ENCODE measurements around the gene CDYL2.
A peak's percentile ranks its signal among the peaks of the same experiment; 100 is the strongest.

Gene CDYL2

GRCh38 chr16:80612461-80613017 lies 191.9 kb downstream of the CDYL2 start:
- Histone ChIP-seq H2AK5ac (ENCODE audit: low read depth, low read length) (no peak overlapping the region), H3K4me2 (ENCODE audit: insufficient read depth, low read length, poor library complexity, severe bottlenecking) (no peak overlapping the region), H3K27ac (replicated peaks; ENCODE audit: low read length) (no peak overlapping the region), H2AFZ (ENCODE audit: low read length) (no peak overlapping the region), H3K9me3 (replicated peaks in 1 of 2; ENCODE audit: control insufficient read depth in 2 of 2, insufficient read depth in 1 of 2, low read depth in 1 of 2, low read length in 2 of 2) (peaks cover 0 to 4% of the 10 kb centered on the region in 2 donors), H3K4me1 (ENCODE audit: control insufficient read depth in 2 of 2, insufficient read depth in 1 of 2, low read depth in 1 of 2, low read length in 2 of 2) (peaks cover 0 to 3% of the 10 kb centered on the region in 2 donors), H3K27me3 (ENCODE audit: control insufficient read depth in 3 of 3, insufficient read depth in 3 of 3, low read depth in 1 of 3, low read length in 3 of 3) (no peaks in the 10 kb centered on the region), H3K79me1 (ENCODE audit: low read depth, low read length) (no peaks in the 10 kb centered on the region), H4K91ac (ENCODE audit: low read depth, low read length, poor library complexity) (no peak overlapping the region), H2BK15ac (ENCODE audit: low read length) (no peak overlapping the region), H4K8ac (ENCODE audit: low read depth, low read length) (no peak overlapping the region), H3K4ac (ENCODE audit: low read length) (no peak overlapping the region), H3K9ac (ENCODE audit: low read depth, low read length, poor library complexity) (no peak overlapping the region), H3K4me3 (ENCODE audit: low read length in 2 of 2) (no peak overlapping the region), H2BK5ac (ENCODE audit: low read length) (no peak overlapping the region), H3K36me3 (replicated peaks in 1 of 2; ENCODE audit: control insufficient read depth in 2 of 2, insufficient read depth in 2 of 2, low read length in 2 of 2) (no peaks in the 10 kb centered on the region), H3K23ac (ENCODE audit: low read depth, low read length, poor library complexity) (no peak overlapping the region), H3K18ac (ENCODE audit: low read length) (no peak overlapping the region), H2BK12ac (ENCODE audit: low read length) (no peak overlapping the region), H2BK120ac (ENCODE audit: low read depth, low read length) (no peak overlapping the region), H3K14ac (ENCODE audit: low read length) (no peak overlapping the region)
- no peak for DNase-seq (ENCODE audit: low spot score)
- WGBS, 2 donors (ENCODE audit: extremely low coverage in 2 of 2, insufficient read length in 2 of 2, insufficient replicate concordance in 1 of 2), result no CpG with 5 or more reads among the region's 13 CpGs

- H4K91ac ChIP-seq (ENCODE audit: low read depth, low read length, poor library complexity), result no peak overlapping the region
- H3K79me1 ChIP-seq (ENCODE audit: low read depth, low read length), result no peaks in the 10 kb centered on the region
- WGBS, 2 donors (ENCODE audit: extremely low coverage in 2 of 2, insufficient read length in 2 of 2, insufficient replicate concordance in 1 of 2), result no CpG with 5 or more reads among the region's 11 CpGs
- no peak overlapping the region for H2BK15ac ChIP-seq (ENCODE audit: low read length)
- no peak overlapping the region for H3K14ac ChIP-seq (ENCODE audit: low read length)
- no peak overlapping the region for H2AFZ ChIP-seq (ENCODE audit: low read length)
- no peak overlapping the region for H3K4ac ChIP-seq (ENCODE audit: low read length)
- no peak overlapping the region for H3K4me2 ChIP-seq (ENCODE audit: insufficient read depth, low read length, poor library complexity, severe bottlenecking)
- no peak overlapping the region for H2BK120ac ChIP-seq (ENCODE audit: low read depth, low read length)
- no peak overlapping the region for H3K23ac ChIP-seq (ENCODE audit: low read depth, low read length, poor library complexity)
- no peak for DNase-seq (ENCODE audit: low spot score)
- no peak overlapping the region for H3K9ac ChIP-seq (ENCODE audit: low read depth, low read length, poor library complexity)
- H2BK5ac ChIP-seq (ENCODE audit: low read length), result no peak overlapping the region
- H4K8ac ChIP-seq (ENCODE audit: low read depth, low read length), result no peak overlapping the region
- no peak overlapping the region for H2AK5ac ChIP-seq (ENCODE audit: low read depth, low read length)
- no peak overlapping the region for H2BK12ac ChIP-seq (ENCODE audit: low read length)
- no peak overlapping the region for H3K18ac ChIP-seq (ENCODE audit: low read length)
- H3K27ac ChIP-seq (replicated peaks; ENCODE audit: low read length), result no peak overlapping the region
- no peaks in the 10 kb centered on the region for H3K27me3 ChIP-seq (ENCODE audit: control insufficient read depth in 3 of 3, insufficient read depth in 3 of 3, low read depth in 1 of 3, low read length in 3 of 3)
- H3K4me1 ChIP-seq (ENCODE audit: control insufficient read depth in 2 of 2, insufficient read depth in 1 of 2, low read depth in 1 of 2, low read length in 2 of 2), result peaks cover 0 to 3% of the 10 kb centered on the region in 2 donors
- H3K4me3 ChIP-seq (ENCODE audit: low read length in 2 of 2), result no peak overlapping the region
- H3K36me3 ChIP-seq (replicated peaks in 1 of 2; ENCODE audit: control insufficient read depth in 2 of 2, insufficient read depth in 2 of 2, low read length in 2 of 2), result no peaks in the 10 kb centered on the region
- peaks cover 0 to 4% of the 10 kb centered on the region in 2 donors for H3K9me3 ChIP-seq (replicated peaks in 1 of 2; ENCODE audit: control insufficient read depth in 2 of 2, insufficient read depth in 1 of 2, low read depth in 1 of 2, low read length in 2 of 2)
Observed at GRCh38 chr16:80611930-80612327, 192.5 kb downstream of the CDYL2 start.

GRCh38 chr16:80611171-80611929 lies 193.0 kb downstream of the CDYL2 start:
- Histone ChIP-seq H3K9me3 (replicated peaks in 1 of 2; ENCODE audit: control insufficient read depth in 2 of 2, insufficient read depth in 1 of 2, low read depth in 1 of 2, low read length in 2 of 2) (peaks cover 0 to 4% of the 10 kb centered on the region in 2 donors), H3K14ac (ENCODE audit: low read length) (no peak overlapping the region), H3K4me3 (ENCODE audit: low read length in 2 of 2) (no peak overlapping the region), H2AFZ (ENCODE audit: low read length) (no peak overlapping the region), H3K36me3 (replicated peaks in 1 of 2; ENCODE audit: control insufficient read depth in 2 of 2, insufficient read depth in 2 of 2, low read length in 2 of 2) (no peaks in the 10 kb centered on the region), H3K4ac (ENCODE audit: low read length) (no peak overlapping the region), H3K27ac (replicated peaks; ENCODE audit: low read length) (no peak overlapping the region), H2BK120ac (ENCODE audit: low read depth, low read length) (no peak overlapping the region), H3K27me3 (ENCODE audit: control insufficient read depth in 3 of 3, insufficient read depth in 3 of 3, low read depth in 1 of 3, low read length in 3 of 3) (no peaks in the 10 kb centered on the region), H3K79me1 (ENCODE audit: low read depth, low read length) (no peaks in the 10 kb centered on the region), H4K8ac (ENCODE audit: low read depth, low read length) (no peak overlapping the region), H2AK5ac (ENCODE audit: low read depth, low read length) (no peak overlapping the region), H2BK15ac (ENCODE audit: low read length) (no peak overlapping the region), H3K4me2 (ENCODE audit: insufficient read depth, low read length, poor library complexity, severe bottlenecking) (no peak overlapping the region), H3K23ac (ENCODE audit: low read depth, low read length, poor library complexity) (no peak overlapping the region), H2BK5ac (ENCODE audit: low read length) (no peak overlapping the region), H2BK12ac (ENCODE audit: low read length) (no peak overlapping the region), H3K9ac (ENCODE audit: low read depth, low read length, poor library complexity) (no peak overlapping the region), H3K4me1 (ENCODE audit: control insufficient read depth in 2 of 2, insufficient read depth in 1 of 2, low read depth in 1 of 2, low read length in 2 of 2) (peaks cover 0 to 3% of the 10 kb centered on the region in 2 donors), H3K18ac (ENCODE audit: low read length) (peak overlapping the region; percentile 46), H4K91ac (ENCODE audit: low read depth, low read length, poor library complexity) (no peak overlapping the region)
- WGBS, 2 donors (ENCODE audit: extremely low coverage in 2 of 2, insufficient read length in 2 of 2, insufficient replicate concordance in 1 of 2), result no CpG with 5 or more reads among the region's 16 CpGs
- no peak for DNase-seq (ENCODE audit: low spot score)

- no peak overlapping the region for H4K91ac ChIP-seq (ENCODE audit: low read depth, low read length, poor library complexity)
- no peak for DNase-seq (ENCODE audit: low spot score)
- H3K4me1 ChIP-seq (ENCODE audit: control insufficient read depth in 2 of 2, insufficient read depth in 1 of 2, low read depth in 1 of 2, low read length in 2 of 2), result peaks cover 0 to 3% of the 10 kb centered on the region in 2 donors
- H3K9ac ChIP-seq (ENCODE audit: low read depth, low read length, poor library complexity), result no peak overlapping the region
- H3K79me1 ChIP-seq (ENCODE audit: low read depth, low read length), result no peaks in the 10 kb centered on the region
- H3K27ac ChIP-seq (replicated peaks; ENCODE audit: low read length), result no peak overlapping the region
- H3K9me3 ChIP-seq (replicated peaks in 1 of 2; ENCODE audit: control insufficient read depth in 2 of 2, insufficient read depth in 1 of 2, low read depth in 1 of 2, low read length in 2 of 2), result peaks cover 0 to 6% of the 10 kb centered on the region in 2 donors
- H2BK120ac ChIP-seq (ENCODE audit: low read depth, low read length), result no peak overlapping the region
- H2BK5ac ChIP-seq (ENCODE audit: low read length), result no peak overlapping the region
- no peak overlapping the region for H3K14ac ChIP-seq (ENCODE audit: low read length)
- no CpG with 5 or more reads among the region's 9 CpGs for WGBS, 2 donors (ENCODE audit: extremely low coverage in 2 of 2, insufficient read length in 2 of 2, insufficient replicate concordance in 1 of 2)
- H3K4ac ChIP-seq (ENCODE audit: low read length), result no peak overlapping the region
- H2AK5ac ChIP-seq (ENCODE audit: low read depth, low read length), result no peak overlapping the region
- no peak overlapping the region for H3K4me3 ChIP-seq (ENCODE audit: low read length in 2 of 2)
- no peak overlapping the region for H3K23ac ChIP-seq (ENCODE audit: low read depth, low read length, poor library complexity)
- H4K8ac ChIP-seq (ENCODE audit: low read depth, low read length), result no peak overlapping the region
- H3K36me3 ChIP-seq (replicated peaks in 1 of 2; ENCODE audit: control insufficient read depth in 2 of 2, insufficient read depth in 2 of 2, low read length in 2 of 2), result no peaks in the 10 kb centered on the region
- H3K27me3 ChIP-seq (ENCODE audit: control insufficient read depth in 3 of 3, insufficient read depth in 3 of 3, low read depth in 1 of 3, low read length in 3 of 3), result no peaks in the 10 kb centered on the region
- H3K4me2 ChIP-seq (ENCODE audit: insufficient read depth, low read length, poor library complexity, severe bottlenecking), result no peak overlapping the region
- H3K18ac ChIP-seq (ENCODE audit: low read length), result peak overlapping the region; percentile 46
- H2BK12ac ChIP-seq (ENCODE audit: low read length), result no peak overlapping the region
- no peak overlapping the region for H2BK15ac ChIP-seq (ENCODE audit: low read length)
- no peak overlapping the region for H2AFZ ChIP-seq (ENCODE audit: low read length)
Observed at GRCh38 chr16:80610481-80611156, 193.8 kb downstream of the CDYL2 start.

Measured in neuronal stem cell (in vitro differentiated cells).